ENCODE results near the gene AHCYL2.
"Not testable (repeated sequence)": the region's sequence is repeated elsewhere in the genome, so short reads cannot be mapped to it uniquely, and the experiment has no call there.

The AHCYL2 gene

DNA sequence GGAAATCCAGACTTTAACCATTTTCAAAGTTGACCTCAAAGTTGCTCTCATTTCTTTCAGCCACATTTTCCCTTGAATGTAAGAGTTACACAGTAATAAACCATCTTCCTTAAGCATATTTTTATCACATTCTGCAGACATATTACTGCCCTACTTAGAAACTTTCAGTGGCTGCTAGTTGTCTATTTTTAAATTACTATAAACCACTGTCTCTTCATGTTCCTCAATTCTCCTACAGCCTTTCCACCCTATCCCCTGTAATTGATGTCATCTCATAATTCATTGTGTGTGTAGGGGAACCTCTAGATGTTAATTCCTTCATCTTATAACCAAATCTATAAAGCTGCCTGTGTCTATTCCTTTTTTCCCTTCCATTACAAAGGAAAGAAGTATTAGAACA, 131.3 kb downstream of the AHCYL2 start:
- peak; percentile 24 for DNase-seq

GRCh38 chr7:129359176-129359575, 134.3 kb downstream of the AHCYL2 start:
- no peak for DNase-seq

GRCh38 chr7:129359638-129360037, 134.8 kb downstream of the AHCYL2 start:
- no peak for DNase-seq

DNA sequence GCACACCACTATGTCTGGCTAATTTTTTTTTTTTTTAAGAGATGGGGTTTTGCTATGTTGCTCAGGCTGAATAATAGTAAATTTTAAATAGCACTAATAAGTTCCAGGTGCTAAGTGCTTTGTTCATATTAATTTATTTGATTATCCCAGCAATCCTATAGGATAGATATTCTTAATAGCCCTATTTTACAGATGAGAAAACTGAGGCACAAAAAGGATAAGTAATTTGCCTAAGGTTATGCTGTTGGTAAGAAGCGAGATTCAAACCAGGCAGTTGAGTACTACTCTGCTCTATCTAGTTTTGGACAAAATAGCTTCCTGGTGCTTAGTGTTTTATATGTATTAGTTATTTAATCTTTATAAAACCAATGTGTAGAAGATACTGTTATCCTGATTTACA, 136.9 kb downstream of the AHCYL2 start:
- DNase-seq, result no peak

GRCh38 chr7:129362496-129362895, 137.7 kb downstream of the AHCYL2 start:
- DNase-seq, result no peak

DNA sequence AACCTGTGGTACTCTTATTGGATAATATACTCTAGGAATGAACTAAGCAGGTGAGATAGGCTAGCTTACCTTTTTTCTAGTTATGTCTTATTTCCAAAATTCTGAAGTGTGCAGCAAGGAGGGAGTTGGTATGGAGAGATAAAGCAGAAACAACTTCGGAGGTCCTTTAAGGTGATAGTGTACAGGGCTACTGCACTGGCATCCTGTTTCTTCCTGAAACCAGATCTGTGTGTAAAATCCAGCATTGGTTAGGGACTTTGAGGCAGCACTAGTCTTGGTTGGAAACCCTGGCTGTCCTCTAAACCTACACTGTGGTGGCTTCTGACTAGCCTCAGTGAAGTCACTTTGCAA, 142.5 kb downstream of the AHCYL2 start:
- no peak for DNase-seq

DNA sequence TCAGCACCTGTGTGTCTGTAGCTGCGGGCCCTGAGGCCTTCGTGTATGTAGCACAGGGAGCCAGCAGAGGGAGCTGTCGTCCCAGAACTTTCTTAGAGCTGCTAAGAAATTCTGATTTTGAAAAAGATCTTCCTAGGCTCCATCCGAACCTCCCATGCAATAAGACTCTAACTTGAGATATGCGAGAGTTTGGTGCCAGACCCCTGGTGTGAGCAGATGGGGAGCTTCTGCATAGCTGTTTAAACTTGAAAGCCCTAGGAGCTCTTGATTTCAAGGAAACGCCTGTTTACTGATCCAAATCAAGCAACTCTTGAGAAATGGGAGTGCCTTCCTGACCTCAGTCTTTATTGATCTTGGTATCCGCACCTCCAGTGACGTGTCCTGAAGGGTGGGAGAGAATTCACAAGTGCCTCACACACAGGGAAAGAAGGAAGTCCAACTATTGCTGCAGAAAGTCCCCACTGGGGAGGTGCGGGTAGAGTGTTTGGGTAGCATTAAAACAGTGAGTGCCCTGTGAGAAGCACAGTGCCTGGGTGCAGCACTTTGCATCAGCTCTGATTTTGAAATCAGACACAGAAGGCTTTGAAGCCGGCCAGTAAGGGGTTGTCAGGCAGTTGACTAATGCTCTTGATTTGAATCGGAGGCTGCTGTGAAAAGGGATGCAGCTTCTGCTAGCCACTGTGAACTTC, 143.0 kb downstream of the AHCYL2 start:
- DNase-seq, result peak; percentile 78

DNA sequence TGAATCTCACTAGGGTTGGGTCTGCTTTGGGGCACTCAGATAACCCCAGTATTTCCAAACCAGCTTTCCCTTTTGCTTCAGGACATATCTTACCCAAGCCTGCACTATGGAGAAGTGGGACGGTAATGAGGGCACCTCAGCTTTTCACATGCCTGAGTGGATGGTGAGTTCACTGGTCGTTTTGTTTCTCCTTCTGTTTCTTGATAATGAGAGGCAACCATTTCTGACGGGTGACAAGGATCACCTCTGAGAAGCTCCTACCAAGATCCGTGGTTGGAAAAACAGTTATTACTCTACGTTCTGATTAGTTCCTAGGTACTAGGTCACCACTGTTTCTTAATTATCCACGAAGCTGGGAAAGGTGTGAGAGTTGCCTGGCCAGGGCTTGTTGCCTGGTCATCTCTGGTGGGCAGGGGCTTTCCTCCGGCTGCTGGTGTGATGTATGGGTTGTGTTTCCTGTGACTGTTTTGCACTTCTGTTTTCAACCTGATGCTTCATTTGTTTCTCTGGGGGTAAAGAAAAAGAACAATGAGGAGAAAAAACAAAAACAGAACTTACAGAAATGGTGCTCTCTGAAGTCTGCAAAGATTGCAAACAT, 143.7 kb downstream of the AHCYL2 start:
- DNase-seq, result no peak

GRCh38 chr7:129369447-129369846, 144.6 kb downstream of the AHCYL2 start:
- not testable (repeated sequence) for DNase-seq

DNA sequence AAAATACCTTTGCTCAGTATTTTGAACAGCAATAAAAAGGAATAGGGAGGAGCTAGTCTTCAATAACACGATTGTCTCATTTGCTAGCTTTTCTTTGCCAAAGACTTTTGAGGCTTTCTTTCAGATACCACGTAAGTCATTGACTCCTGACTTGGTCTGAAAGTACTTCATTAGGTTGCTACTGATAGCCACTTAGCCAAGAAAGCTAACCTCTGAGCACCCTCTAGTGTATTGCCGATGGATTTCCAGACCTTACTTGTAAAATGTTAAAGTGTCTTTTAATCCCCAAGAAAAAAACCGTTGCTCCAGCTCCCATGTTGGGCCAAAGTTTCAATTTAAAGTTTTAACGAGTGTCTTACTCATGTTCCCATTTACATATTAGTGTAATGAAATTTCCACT, 146.0 kb downstream of the AHCYL2 start:
- DNase-seq, result peak; percentile 17

GRCh38 chr7:129371487-129371886, 146.7 kb downstream of the AHCYL2 start:
- no peak for DNase-seq

GRCh38 chr7:129373651-129374428, 149.0 kb downstream of the AHCYL2 start:
- DNase-seq, result no peak

GRCh38 chr7:129375141-129375938, 150.5 kb downstream of the AHCYL2 start:
- no peak for DNase-seq

DNA sequence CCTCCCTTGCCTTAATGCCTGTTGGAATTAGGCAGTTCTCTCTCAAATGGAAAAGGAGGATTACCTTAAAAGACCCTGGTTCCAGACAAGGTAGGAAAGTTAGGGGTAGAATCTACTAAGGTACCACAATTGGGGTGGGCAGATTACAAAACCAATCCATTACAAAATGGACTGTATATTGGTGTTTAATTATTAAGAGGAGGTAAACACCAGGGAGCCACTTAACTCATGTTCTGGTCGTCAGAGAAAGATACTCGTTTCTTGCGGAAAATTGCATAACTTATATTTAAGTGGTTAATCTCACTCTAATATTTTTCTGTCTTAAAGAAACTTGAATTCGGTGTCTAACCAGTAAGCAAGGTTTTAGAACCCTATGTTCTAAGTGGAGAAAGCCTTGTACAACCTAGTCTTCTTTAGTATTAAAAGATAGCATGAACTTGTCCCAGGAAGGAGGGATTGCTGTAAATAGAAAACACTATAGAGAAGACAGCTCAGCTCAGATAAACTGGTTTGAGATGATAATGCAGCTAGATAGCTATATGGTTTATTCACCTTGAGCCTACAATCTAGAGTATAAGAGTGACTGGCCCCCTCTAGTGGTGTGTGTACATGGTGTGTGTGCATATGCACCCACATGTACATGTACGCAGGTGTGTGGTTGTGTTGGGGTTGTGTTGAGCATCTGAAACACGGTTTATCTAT, 151.4 kb downstream of the AHCYL2 start:
- peak; percentile 64 for DNase-seq

- no peak for DNase-seq
Measured at GRCh38 chr7:129376778-129377700, 152.2 kb downstream of the AHCYL2 start.

DNA sequence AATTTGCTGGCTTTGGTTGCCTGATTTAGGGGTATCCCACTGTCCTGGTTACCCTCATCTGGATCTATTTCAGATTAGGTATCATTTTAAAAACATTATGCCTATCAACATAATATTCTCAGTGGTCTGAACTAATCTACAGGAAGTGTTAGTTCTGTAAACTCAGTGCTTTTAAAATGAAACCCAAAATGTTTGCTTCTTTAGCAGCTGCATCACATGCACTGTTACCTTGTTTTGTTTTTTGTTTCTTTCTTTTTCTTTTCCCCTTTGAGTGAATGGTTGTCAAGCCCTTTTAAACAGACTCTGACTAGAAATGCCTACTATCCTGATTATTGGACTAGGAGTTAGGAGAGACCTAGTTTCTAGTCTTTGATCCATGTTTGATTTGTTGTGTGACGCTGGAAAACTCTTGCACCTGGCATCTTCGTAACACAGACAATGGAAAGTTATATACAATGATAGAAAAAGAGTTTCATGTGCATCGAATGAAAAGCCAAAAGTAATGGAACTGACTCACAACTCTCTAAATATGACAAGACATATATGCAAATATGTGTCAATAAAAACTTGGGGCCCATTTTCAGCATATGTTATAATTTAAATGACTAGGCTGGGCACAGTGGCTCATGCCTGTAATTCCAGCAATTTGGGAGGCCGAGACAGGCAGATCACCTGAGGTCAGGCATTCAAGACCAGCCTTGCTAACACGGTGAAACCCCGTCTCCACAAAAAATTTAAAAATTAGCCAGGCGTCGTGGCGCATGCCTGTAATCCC, 157.1 kb downstream of the AHCYL2 start:
- no peak for DNase-seq

DNA sequence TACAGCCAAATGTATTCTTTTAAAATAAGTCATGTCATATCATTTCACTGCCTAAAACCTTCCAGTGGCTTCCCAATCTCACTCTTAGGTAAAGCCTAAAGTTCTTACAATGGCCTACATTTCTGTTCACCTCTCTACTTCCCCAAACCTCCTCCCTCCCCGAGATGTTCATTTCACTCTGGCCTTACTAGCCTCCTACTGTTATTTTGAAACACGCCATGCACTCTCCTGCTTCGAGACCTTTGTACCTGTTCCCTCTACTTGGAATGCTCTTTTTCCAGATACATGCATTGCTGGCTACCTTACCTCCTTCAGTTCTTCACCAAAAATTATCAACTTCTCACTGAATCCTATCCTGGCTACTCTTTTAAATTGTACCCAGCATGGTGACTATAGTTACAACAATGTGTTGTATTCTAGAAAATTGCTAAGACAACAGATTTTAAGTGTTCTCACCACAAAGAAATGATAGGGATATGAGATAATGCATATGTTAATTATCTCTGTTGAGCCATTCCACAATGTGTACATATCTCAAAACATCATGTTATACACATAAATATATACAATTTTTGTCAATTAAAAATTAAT, 158.8 kb downstream of the AHCYL2 start:
- DNase-seq, result no peak

GRCh38 chr7:129385116-129385515, 160.3 kb downstream of the AHCYL2 start:
- no peak for DNase-seq

DNA sequence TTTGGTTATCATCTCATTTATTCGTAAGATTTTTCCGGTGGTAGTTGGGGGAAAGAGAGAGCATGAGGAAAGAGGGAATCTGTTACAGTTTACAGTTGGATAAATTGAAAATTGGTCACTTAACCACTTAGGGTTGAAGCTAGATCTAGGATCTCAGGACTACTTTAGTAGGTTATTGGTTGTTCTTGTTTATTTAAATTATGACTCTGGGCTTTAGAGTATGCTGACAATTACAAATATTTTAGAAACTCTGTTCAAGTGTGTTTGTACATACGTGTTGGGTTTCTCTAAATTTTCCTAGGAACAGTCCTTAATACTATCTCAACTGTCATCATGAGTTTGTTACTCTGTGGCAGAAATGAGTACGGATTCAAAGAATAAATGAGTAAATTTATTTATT, 160.8 kb downstream of the AHCYL2 start:
- no peak for DNase-seq

GRCh38 chr7:129386506-129386905, 161.7 kb downstream of the AHCYL2 start:
- no peak for DNase-seq

Measured in OCI-M1 (cell line).